Bone marrow (tissue), 2 donors: ENCODE data around the gene ARPP19.
A peak's percentile ranks its signal among the peaks of the same experiment; 100 is the strongest.
"Not testable (repeated sequence)": the region's sequence is repeated elsewhere in the genome, so short reads cannot be mapped to it uniquely, and the experiment has no call there.

Experiments used
- DNase-seq, 2 donors: peaks; one replicate each; lab custom pipeline; 2025; lab: John Stamatoyannopoulos, UW

Gene ARPP19

DNA sequence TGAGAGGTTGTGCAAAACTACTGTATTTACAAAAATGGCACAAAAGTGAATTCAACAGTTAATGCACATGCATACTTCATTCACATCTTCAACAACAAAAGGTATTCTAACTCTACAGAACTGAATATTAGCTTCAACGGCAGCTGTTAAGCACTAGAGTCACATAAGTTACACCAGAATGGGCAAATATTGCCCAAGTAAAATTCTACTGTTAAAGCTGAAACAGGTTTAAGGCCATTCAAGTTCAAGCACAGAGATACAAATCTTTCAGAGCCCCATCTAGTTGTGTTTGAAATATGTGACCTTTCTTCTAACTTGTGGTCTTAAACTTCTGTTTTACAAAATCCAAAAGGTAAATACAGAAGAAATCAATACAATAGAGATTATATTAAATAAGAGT is 17.6 kb downstream of the ARPP19 start:
- DNase-seq: not testable (repeated sequence)

DNA sequence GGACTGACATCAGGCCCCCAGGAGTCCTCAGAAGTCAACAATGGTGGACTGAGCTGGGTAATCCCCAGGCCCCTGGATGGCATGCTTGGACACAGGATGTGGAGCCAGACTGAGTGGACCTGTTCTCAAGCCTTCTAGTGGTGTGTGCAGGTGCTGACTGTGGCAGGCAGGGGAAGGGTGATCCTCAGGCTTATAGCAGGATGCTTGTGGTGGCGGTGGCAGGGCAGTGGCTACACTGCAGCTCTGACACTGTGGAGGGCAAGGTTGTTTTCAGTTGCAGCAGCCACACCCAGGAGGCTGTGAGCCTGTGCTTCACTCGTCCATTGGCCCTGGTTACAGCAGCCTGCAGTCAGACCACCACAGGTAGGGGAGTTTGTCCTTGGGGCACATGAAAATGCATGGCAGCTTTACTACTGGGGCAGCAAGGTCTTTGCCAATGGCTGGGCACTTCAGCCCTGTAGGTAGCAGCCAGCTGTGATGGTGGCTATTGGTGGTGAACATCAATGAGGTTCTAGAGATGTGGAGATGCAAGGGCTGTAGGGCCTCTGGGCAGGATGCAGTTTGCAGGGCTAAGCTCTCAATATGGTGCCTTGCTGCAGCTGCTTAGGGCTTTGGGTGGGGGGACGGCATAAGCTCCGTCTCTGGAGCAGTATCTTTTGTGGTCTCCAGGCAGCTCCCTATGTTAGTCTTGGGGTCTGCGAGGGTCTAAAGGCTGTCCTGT is 22.6 kb downstream of the ARPP19 start:
- no peak for DNase-seq

DNA sequence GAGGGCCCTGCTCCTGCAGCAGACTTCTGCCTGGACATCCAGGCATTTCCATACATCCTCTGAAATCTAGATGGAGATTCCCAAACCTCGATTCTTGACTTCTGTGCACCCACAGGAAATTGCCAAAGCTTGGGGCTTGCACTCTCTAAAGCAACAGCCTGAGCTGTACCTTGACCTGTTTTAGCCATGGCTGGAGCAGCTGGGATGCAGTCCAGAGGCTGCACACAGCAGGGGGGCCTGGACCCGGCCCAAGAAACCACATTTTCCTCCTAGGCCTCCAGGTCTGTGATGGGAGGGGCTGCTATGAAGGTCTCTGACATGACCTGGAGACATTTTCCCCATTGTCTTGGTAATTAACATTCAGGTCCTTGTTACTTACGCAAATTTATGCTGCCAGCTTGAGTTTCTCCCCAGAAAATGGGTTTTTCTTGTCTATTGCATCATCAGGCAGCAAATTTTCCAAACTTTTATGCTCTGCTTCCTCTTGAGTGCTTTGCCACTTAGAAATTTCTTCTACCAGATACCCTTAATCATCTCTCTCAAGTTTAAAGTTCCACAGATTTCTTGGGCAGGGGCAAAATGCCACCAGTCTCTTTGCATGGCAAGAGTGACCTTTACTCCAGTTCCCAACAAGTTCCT is 28.3 kb downstream of the ARPP19 start:
- no peak for DNase-seq

DNA sequence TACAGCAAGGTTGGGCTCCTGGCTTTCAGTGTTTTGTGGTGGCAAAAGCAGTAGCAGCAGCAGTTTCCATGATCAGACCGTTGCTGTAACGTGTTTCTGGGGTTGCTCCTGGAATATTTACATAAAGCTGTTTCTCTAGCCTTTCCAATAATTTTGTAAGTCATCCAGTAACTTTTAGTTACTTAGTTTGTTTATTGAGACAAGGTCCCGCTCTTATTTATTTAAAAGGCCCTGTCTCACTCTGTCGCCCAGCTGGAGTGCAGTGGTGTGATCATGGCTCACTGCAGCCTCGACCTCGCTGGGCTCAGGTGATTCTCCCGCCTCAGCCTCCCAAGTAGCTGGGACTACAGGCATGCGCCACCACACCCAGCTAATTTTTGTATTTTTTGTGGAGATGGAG is 31.4 kb downstream of the ARPP19 start:
- no peak for DNase-seq

DNA sequence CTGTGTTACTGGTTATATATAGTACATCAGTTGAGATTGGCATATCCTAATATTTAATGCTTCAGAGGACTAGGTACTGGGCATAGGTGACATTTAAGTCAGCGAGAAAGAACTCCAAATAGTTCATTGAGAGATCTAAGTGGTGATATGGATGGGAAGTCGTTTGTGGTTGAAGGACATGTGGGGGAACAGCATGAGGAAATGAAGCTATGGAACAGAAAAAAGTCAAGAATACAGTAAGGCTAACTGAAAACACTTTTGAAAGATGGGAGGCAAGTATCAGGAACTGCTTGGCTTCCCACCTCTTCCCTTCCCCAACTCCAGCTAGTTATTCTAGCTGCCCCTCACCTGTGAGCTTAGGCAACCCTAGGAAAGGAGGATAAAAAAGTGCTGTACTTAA is 36.4 kb downstream of the ARPP19 start:
- no peak for DNase-seq

DNA sequence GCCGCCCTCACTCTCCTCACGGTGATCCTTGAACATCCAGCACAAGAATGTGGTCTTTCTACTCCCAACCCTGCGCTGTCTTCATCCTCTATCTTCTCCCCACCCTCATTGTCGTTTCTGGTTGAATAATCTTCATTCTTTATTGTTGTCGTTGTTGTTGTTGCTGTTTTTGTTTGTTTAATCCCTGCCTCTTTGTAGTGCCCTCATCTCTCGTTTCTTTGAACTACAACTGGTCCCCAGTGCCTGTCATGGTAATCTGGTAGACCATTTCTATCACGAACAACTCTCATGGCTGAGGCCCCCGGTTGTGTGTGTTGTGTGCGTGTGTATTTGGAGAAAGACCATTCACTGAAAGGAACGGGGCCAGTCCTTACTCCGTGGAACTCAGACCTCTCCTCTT is 38.9 kb downstream of the ARPP19 start:
- DNase-seq: no peak

DNA sequence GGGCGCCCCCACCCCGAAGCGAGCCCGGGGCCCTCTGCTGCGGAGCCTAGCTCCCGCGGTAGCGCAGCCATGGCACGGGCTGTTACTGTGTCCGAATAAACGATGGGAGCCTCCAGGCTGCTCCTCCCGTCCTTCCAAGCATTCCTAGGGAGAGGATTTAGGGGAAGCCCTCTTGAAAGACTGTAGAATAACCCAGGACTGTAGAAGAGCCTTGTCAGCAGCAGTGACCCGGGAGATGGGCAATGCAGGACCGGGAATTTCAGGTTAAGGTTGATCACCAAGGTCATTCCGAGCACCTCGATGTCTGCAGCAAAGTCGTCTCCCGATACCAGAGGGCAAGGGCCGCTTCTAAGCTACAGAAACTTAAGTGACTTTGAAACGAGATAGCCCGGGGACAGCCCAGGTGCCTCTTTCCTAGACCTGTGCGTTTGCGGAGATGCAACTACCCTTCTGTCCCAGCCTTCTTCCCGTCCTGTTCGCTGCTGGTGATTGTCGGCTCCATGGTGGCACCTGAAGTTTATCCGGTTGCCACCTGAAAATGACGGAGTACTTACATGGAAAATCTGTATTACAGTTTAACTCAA is 39.4 kb downstream of the ARPP19 start:
- no peak for DNase-seq

DNA sequence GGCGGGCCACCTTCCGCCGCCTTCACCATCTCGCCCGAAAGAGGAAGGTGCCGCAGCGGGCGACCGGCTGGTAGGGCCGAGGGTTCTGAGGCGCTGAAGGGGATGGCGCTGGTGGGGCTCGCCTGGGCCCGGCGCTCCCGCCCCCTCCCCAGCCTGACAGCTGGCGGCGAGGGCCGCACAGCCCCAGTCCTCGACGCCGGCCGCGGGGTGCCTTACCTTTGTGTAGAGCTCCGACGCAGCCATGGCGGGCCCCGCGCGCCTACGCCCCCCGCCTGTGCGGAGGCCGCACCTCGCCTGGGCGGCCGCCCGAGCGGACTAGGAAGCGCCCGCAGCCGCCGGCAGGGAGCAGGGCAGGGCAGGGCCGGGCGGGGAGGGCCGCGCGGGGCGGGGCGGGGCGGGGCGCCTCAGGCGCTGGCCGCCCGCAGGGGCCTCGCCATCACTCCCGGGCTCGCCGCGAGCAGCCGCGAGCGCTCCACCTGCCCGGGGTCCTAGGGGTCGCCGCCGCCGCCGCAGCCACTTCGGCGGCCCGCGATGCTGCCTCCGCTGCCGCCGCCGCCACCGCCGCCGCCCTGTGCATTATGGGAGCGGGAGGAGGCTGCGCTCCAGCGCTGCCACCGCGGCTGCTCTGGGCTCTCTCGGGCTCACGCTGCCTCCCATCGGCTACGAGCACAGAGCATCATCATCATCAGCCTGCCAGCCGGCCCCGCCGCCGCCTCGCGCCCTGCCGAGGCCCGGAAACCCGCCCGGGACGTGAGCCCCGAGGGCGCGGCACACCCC is 40.1 kb downstream of the ARPP19 start, which contains the start of gene MYO5A:
TSS of gene MYO5A (minus strand) at position 317 of the 777 bp plus-strand sequence. CDS start at position 243, 74 bp downstream.
- DNase-seq: peak in 1 of 2 donors; percentile 81

DNA sequence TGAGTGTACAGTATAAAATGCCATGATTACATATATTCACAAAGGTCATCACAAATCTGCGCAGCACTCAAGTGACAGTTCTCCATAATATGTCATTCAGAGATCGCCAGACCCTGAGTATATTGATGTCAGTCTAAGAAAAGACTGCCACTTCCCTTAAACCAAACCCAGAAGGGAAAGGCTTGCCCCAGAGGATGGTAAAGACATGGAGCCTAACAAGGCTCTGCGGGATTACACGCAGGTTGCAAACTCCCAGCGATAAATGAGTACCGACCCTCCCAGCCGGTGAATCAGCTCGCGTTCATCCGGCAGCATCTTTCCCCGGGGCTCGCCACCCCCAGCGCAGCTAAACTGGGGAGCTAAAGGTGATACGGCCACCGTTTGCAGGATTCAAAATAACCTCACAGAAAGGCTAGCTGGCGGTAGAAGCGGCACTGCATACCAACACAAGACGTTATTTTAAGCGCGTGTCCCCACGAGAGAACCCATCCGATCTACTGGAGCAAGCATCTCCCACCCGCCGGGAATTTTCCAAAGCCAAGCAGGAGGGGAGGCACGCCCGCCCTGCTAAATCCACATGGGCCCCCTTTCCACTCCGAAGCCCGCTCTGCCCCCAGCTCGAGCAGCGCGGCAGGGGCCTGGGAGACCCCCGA is 40.8 kb downstream of the ARPP19 start:
- DNase-seq: peak in 1 of 2 donors; percentile 51

DNA sequence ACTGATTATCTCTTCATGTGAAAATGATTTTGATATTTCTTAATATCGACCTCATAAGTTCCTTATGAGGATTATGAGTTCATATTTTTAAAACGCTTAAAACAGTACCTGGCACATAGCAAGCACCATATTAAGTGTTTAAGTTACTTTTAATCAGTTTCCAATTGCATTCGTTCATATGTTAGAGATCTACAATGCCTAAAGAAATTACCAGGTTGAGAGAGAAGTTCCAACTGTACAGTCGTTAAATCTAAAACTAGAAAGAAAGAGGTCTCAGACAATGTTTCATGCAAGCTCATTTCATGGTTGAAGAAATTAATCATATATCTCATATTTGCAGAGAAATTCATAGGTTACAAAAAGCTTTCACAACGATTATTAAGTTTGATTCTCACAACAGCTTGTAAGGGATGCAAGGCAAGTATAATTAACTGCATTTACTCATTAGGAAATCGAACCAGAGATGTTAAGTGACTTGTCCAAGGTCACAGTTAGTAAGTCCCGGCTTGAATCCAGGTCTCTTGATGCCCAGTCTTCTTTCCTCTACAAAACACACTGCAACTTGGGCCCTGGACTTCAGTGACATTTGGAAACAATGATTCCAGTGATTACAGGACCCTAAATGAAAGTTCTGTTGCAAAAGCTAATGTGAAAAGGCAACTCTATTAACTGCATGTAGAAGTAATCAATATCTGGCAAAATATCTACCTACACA is 41.5 kb downstream of the ARPP19 start:
- no peak for DNase-seq

DNA sequence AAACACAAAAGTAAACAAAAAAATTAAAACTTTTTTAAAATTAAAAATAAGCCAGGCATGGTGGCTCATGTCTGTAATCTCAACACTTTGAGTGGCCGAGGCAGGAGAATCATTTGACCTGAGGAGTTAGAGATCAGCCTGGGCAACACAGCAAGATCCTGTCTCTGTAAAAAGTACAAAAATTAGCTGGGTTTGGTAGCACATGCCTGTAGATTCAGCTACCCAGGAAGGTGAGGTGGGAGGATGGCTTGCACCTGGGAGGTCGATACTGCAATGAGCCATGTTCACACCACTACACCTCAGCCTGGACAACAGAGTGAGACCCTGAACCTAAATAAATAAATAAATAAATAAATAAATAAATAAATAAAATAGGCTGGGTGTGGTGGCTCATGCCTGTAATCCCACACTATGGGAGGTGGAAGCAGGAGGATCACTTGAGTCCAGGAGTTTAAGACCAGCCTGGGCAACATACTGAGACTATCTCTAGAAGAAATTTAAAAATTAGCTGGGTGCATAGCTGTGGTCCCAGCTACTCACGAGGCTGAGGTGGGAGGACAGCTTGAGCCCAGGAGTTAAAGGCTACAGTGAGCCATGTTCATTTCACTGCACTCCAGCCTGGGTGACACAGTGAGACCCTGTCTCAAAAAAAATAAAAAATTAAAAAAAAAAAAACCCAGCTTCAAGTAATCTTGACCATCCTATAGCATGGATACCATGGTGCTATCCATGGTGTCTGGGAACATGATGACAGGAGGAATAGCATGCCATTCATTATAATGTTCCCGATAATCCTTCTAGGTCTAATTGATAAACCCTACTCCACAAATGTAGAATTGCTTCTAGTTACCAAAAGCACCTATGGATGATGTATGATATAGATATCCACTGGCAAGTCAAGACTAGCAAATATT is 44.4 kb downstream of the ARPP19 start:
- no peak for DNase-seq

DNA sequence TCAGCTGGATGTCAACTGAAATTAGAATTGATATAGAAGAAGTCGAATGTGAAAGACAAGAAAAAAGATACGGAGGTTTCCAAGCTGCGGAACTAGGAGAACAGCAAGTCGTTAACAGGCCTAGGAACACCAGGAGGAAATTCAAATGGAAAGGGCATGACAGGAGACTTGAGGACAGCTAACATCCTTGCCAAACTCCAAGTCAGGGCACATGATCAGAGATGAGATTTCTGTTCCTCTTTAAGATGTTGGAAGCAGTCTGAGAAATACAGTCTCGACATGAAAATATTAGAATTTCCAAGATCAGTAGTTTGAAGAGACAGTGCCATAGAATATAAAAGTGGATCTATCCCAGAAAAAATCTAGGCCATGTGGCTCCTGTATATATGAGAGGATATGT is 45.2 kb downstream of the ARPP19 start:
- DNase-seq: no peak

DNA sequence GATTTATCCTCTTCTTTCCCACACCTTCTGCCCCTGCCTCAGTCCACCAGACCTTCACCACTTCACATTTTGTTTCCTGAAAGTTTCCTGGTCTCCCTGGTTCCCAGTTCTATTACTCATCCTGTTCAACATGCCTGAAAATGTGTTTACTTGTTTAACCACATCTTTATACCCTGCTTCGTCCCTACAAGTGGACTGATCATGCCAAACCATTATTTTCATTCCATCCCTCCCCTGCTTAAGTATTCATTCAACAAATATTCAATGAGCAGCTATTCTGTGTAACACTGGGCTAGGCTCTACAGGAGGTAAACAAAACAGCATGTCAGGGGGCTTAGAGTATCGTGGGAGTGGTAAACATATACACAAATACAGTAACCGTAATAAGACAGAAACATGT is 45.6 kb downstream of the ARPP19 start:
- DNase-seq: no peak

DNA sequence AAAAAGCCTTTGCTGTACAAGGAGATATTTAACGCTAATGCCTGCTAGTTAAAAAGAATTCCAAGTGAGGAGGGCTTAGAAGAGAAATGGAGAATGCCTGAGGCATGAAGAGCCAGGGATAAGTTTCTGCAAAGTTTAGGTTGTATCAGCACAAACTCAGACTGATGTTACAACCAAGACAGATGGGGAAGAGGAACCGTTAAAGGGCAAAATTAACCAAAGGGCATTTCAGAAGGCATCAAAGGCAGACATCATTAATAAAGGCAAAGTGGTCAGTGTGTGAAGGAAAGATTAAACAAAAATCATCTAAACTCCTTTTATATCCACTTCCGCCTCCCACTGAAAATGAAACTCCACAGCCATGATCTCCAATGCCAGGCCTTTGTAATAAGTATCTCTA is 47.1 kb downstream of the ARPP19 start:
- no peak for DNase-seq

DNA sequence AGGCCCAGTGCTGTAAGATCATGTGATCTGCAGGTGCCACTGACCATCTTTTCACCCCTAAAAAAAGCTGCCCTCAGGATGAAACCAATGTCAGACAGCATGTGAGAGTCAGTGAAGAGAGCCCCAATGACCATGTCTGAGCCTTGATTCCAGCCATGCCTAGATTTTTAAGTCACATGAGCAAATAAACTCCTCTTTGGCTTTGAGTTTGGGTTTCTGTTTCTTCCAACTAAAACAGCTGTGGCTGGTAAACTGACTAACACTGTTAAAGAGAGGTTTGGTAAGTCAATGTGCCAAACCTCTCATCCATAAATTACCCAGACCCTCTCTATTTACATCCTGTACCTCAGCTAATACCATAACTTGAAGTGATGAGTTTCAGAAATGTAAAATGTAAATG is 48.4 kb downstream of the ARPP19 start:
- DNase-seq: no peak

DNA sequence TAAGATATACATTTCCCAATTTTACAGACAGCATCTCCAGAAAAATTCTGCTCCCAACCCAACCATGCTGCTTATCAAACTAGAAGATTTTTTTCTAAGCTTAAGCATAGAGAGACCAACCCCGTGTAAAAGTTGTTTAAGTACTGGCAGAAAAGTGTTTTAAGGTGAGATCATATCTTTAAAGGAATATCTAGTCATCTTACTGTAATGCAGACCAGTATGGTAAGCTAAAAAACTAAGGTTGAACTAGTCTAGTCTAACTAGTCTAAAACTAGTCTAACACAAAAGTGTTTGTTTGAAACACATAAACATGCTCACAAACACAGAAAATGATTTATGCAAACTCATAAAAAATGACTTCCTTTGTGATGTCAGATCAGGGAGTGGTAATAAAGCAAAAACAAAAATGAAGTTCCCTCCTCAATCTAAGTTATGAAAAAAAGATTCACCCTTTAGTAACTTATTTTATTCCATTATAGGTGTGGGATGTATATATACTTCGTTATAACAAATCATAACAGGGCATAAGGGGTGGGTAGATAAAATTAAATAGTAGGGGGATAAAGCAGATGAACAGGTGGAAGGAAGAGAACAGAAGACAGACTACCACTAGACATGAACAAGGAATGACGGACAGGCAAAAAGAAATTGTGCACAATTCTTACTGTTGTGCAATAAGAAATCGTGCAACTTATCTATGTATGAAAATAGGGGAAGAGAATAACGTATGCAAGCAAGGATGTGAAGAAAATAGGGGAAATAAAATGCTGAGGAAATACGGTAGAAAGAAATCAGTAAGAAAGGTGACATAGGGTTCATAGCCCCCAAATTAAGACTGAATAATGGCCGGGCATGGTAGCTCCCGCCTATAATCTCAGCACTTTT is 50.1 kb downstream of the ARPP19 start:
- DNase-seq: no peak

DNA sequence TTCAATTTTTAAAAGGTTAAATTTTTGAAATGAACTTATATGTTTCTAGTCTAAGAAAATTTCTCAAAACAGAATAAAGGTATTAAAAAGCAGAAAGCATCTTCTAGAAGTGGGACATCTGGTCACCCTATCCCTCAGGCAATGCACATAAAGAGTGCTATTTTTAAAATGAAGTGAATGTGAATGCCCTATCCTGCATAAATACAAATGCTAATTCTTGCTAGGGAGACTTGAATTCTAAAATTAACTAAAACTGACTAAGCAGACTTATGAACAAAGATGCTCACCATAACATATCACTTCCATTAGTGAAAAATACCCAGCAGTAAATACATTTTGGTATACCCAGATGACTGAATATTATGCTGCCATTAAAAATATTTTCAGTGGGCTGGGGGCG is 51.8 kb downstream of the ARPP19 start:
- no peak for DNase-seq

DNA sequence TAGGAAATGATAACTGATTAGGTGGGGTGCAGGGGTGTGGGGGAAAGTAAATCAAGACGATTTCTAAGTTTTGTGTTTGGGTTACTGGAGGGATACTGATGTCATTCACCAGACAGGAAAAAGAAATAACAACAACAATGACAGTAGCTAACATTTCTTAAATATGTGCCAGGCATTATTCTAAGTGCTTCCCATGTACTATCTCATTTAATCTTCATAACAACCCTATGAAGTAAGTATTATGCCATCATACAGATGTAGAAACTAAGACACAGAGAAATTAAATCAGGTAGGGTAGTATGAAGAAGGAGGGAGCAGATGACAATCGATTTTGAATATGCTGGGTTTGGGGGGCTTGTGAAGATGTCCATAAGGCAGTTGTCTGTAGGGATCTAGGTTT is 53.5 kb downstream of the ARPP19 start:
- DNase-seq: no peak

DNA sequence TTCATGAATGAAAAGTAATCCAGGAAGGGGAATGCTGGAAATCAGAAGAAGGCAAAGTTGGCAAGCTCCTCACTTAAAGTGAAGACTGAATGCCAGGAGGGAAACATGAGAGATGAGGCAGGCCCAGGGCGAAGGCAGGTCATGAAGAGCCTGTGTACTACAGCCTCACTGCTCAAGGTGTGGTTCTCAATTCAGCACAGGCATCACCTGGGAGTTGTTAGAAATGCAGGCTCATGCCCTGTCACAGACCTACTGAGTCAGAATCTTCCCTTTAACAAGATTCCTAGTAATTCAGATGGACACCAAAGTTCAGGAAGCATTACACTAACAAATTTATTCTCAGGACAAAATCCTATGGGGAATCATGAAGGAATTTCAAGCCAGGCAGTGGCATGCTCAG is 54.3 kb downstream of the ARPP19 start:
- DNase-seq: no peak
